Left ventricle myocardium inferior (tissue), 1 donor: ENCODE measurements around the gene THSD4. TPM values are rescaled to one million over a fixed set of nuclear protein-coding genes. Genes with fewer than 3 reads are reported as not detected.

ENCODE experiments used
- DNase-seq: peaks from one replicate; pipeline ENCODE4 v3.0.0-alpha.2; 2020
- H3K27ac ChIP-seq: fragments of 200-600 bp; replicated peaks from 2 replicates; pipeline ENCODE4 v1.8.0; 2021
- H3K27me3 ChIP-seq: fragments of 200-600 bp; 2 replicates; pipeline ENCODE4 v1.8.0; 2021; ENCODE audit warnings: low read depth
- H3K36me3 ChIP-seq: fragments of 200-600 bp; 2 replicates; pipeline ENCODE4 v1.8.0; 2021
- H3K4me1 ChIP-seq: fragments of 200-600 bp; 2 replicates; pipeline ENCODE4 v1.8.0; 2021
- H3K4me3 ChIP-seq: fragments of 200-600 bp; 2 replicates; pipeline ENCODE4 v1.8.0; 2021; ENCODE audit warnings: mild to moderate bottlenecking, moderate library complexity
- H3K9me3 ChIP-seq: fragments of 200-600 bp; replicated peaks from 2 replicates; pipeline ENCODE4 v1.8.0; 2021
- intact Hi-C: fragments of 100-400 bp; cut with micrococcal nuclease; formaldehyde crosslinking; loops from one replicate; pipeline ENCODE4 v1.11.0; 2022
- total RNA-seq: library from RNA; stranded (reverse); fragmentation: NEBNext Ultra II Directional; extraction: Animal tissue kit (Norgen Biotek cat#: 25700); gene quantifications from one replicate; pipeline ENCODE4 v1.2.1, GENCODE V29; 2021
- TF ChIP-seq, protein P1 (sequence below): fragments of 200-600 bp; IDR thresholded peaks from 2 replicates; pipeline ENCODE4 v1.8.0; 2021; ENCODE audit warnings: antibody characterized with exemption, mild to moderate bottlenecking, borderline replicate concordance
- donor health status: DM: no; HTN: yes; CAD: no; lungs with severe emphysema.

Gene THSD4
- total RNA-seq, 1 donor from 2014 or later = 95.8 TPM

- peaks cover 65% of the 10 kb centered on the region for H3K4me1 ChIP-seq
- no peak for DNase-seq
- no peaks in the 10 kb centered on the region for H3K36me3 ChIP-seq
- intact Hi-C loops = no loop called here
- TF ChIP-seq, protein P1, sequence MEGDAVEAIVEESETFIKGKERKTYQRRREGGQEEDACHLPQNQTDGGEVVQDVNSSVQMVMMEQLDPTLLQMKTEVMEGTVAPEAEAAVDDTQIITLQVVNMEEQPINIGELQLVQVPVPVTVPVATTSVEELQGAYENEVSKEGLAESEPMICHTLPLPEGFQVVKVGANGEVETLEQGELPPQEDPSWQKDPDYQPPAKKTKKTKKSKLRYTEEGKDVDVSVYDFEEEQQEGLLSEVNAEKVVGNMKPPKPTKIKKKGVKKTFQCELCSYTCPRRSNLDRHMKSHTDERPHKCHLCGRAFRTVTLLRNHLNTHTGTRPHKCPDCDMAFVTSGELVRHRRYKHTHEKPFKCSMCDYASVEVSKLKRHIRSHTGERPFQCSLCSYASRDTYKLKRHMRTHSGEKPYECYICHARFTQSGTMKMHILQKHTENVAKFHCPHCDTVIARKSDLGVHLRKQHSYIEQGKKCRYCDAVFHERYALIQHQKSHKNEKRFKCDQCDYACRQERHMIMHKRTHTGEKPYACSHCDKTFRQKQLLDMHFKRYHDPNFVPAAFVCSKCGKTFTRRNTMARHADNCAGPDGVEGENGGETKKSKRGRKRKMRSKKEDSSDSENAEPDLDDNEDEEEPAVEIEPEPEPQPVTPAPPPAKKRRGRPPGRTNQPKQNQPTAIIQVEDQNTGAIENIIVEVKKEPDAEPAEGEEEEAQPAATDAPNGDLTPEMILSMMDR = no peak
- no peaks in the 10 kb centered on the region for H3K9me3 ChIP-seq
- no peak overlapping the region for H3K4me3 ChIP-seq
- peak overlapping the region; percentile 81 for H3K27ac ChIP-seq
- no peaks in the 10 kb centered on the region for H3K27me3 ChIP-seq
Observed at GRCh38 chr15:71709808-71710418, 594.6 kb downstream of the THSD4 start.

- no peaks in the 10 kb centered on the region for H3K27me3 ChIP-seq
- no peaks in the 10 kb centered on the region for H3K9me3 ChIP-seq
- intact Hi-C loops = no loop called here
- TF ChIP-seq, protein P1 = no peak
- no peaks in the 10 kb centered on the region for H3K36me3 ChIP-seq
- no peak overlapping the region for H3K4me3 ChIP-seq
- peaks cover 42% of the 10 kb centered on the region for H3K4me1 ChIP-seq
- H3K27ac ChIP-seq = peak overlapping the region; percentile 13
- no peak for DNase-seq
Observed at GRCh38 chr15:71712182-71712581, 596.9 kb downstream of the THSD4 start.

- no peaks in the 10 kb centered on the region for H3K36me3 ChIP-seq
- no peak for DNase-seq
- intact Hi-C loops = no loop called here
- no peak overlapping the region for H3K4me3 ChIP-seq
- H3K4me1 ChIP-seq = peaks cover 31% of the 10 kb centered on the region
- H3K27ac ChIP-seq = no peak overlapping the region
- H3K27me3 ChIP-seq = no peaks in the 10 kb centered on the region
- H3K9me3 ChIP-seq = no peaks in the 10 kb centered on the region
- TF ChIP-seq, protein P1 = no peak
Observed at GRCh38 chr15:71713191-71713809, 598.0 kb downstream of the THSD4 start.

DNA sequence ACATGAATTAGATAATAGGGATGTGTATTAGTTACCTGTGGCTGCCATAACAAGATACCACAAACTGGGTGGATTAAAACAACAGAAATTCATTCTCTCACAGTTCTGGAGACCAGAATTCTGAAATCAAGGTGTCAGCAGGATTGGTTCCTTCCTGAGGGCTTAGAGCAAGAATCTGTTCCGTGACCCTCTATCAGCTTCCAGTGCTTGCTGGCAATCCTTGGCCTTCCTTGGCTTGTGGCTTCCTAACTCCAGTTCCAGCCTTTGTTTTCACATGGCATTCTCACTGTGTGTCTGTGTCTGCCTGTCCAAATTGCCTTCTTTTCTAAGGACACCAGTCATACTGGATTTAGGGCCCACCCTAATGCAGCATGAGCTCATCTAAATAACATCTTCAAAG is 600.6 kb downstream of the THSD4 start:
- intact Hi-C loops = no loop called here
- DNase-seq = no peak
- Histone ChIP-seq H3K36me3 (no peaks in the 10 kb centered on the region), H3K4me3 (no peak overlapping the region), H3K27ac (peak overlapping the region; percentile 53), H3K9me3 (no peaks in the 10 kb centered on the region), H3K4me1 (peaks cover 7% of the 10 kb centered on the region), H3K27me3 (no peaks in the 10 kb centered on the region)
- TF ChIP-seq, protein P1 = no peak

DNA sequence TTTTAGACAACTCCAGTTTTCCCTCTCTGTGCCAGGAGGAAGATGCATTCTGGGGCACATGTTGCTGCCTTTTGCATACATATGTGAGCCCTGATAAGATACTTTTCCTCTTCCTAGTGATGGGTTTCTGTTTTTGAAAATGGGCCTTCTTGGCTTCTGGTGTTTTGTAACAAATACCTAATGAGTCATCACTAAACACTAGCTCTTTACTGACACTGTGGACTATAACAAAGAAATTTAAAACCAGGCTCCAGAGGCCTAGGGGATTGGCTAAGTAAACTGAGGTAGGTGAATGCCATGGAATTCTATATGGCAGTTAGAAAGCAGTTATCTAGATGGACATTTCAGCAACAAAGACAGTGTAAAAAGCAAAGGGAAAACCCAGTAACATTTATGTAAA is 601.7 kb downstream of the THSD4 start:
- H3K4me3 ChIP-seq = no peak overlapping the region
- intact Hi-C loops = no loop called here
- H3K4me1 ChIP-seq = peaks cover under 1% of the 10 kb centered on the region
- TF ChIP-seq, protein P1 = no peak
- no peaks in the 10 kb centered on the region for H3K36me3 ChIP-seq
- H3K9me3 ChIP-seq = no peaks in the 10 kb centered on the region
- H3K27me3 ChIP-seq = no peaks in the 10 kb centered on the region
- peak overlapping the region; percentile 53 for H3K27ac ChIP-seq
- DNase-seq = no peak
